Fibroblast of lung (primary cell): ENCODE data around the gene LY9. TPM values are rescaled to one million over a fixed set of nuclear protein-coding genes. Genes with fewer than 3 reads are reported as not detected.

Experiments
- DNase-seq, 2 donors: peaks; one replicate each; pipeline versions ENCODE4 v3.0.0 to v3.0.0-alpha.2; 2010; ENCODE audit warnings: low read depth in 2 of 2
- H2AFZ ChIP-seq: 2 replicates; pipeline ENCODE4 v1.5.1; 2012; ENCODE audit warnings: low read length, control low read depth, inconsistent platforms
- H3K27ac ChIP-seq: 2 replicates; pipeline ENCODE4 v1.5.1; 2011; ENCODE audit warnings: low read length, control low read depth; ENCODE audit not compliant: insufficient read depth
- H3K27me3 ChIP-seq: 2 replicates; pipeline ENCODE4 v1.5.1; 2011; ENCODE audit warnings: mild to moderate bottlenecking, low read length; ENCODE audit not compliant: control insufficient read depth, insufficient read depth
- H3K36me3 ChIP-seq: 2 replicates; pipeline ENCODE4 v1.5.1; 2011; ENCODE audit warnings: low read length; ENCODE audit not compliant: control insufficient read depth, insufficient read depth
- H3K4me1 ChIP-seq: 2 replicates; pipeline ENCODE4 v1.5.1; 2011; ENCODE audit warnings: low read length; ENCODE audit not compliant: control insufficient read depth, insufficient read depth; ENCODE audit errors: extremely low read depth
- H3K4me2 ChIP-seq: 2 replicates; pipeline ENCODE4 v1.5.1; 2011; ENCODE audit warnings: low read length, control low read depth; ENCODE audit not compliant: insufficient read depth; ENCODE audit errors: extremely low read depth
- H3K4me3 ChIP-seq, 4 experiments: fragments of 200-600 bp in 1 of 4; sonication (generic) in 1 of 4; replicated peaks in 1 of 4; 2 replicates each; pipeline ENCODE4 v1.5.1; 2011 to 2016; ENCODE audit warnings: low read length in 4 of 4, low read depth in 3 of 4, mild to moderate bottlenecking in 3 of 4, control low read depth in 2 of 4, inconsistent platforms in 1 of 4, mixed read lengths in 1 of 4; ENCODE audit not compliant: insufficient read depth in 1 of 4; ENCODE audit errors: control extremely low read depth in 1 of 4
- H3K79me2 ChIP-seq: 2 replicates; pipeline ENCODE4 v1.5.1; 2012; ENCODE audit warnings: mild to moderate bottlenecking, low read length, inconsistent platforms; ENCODE audit not compliant: control insufficient read depth, insufficient read depth
- H3K9ac ChIP-seq: 2 replicates; pipeline ENCODE4 v1.5.1; 2011; ENCODE audit warnings: mild to moderate bottlenecking, low read length, control low read depth; ENCODE audit not compliant: insufficient read depth
- H3K9me3 ChIP-seq: 2 replicates; pipeline ENCODE4 v1.5.1; 2012; ENCODE audit warnings: low read depth, low read length; ENCODE audit not compliant: control insufficient read depth, insufficient read depth
- H4K20me1 ChIP-seq: 2 replicates; pipeline ENCODE4 v1.5.1; 2011; ENCODE audit warnings: low read length; ENCODE audit not compliant: control insufficient read depth, insufficient read depth; ENCODE audit errors: extremely low read depth
- EZH2 ChIP-seq: IDR thresholded peaks from 2 replicates; pipeline ENCODE4 v1.5.1; 2012; ENCODE audit warnings: low read length, control low read depth, mild to moderate bottlenecking; ENCODE audit errors: missing control alignments
- polyA plus RNA-seq, 2 donors: library from polyadenylated mRNA; depleted of rRNA in 1 of 2; stranded (reverse) in 1 of 2; unstranded in 1 of 2; fragments of >200 nt; gene quantifications; 2 replicates each; pipeline ENCODE4 v1.2.1, GENCODE V29; 2011 to 2012; ENCODE audit warnings: missing spikeins in 1 of 2
- total RNA-seq: library from RNA; depleted of rRNA; stranded (reverse); fragments of >200 nt; gene quantifications from 2 replicates; pipeline ENCODE4 v1.2.1, GENCODE V29; 2014
- TF ChIP-seq, protein P1 (sequence below), 2 donors: IDR thresholded peaks in 1 of 2; conservative IDR thresholded peaks in 1 of 2; 1 replicate in 1 of 2; 2 replicates in 1 of 2; pipeline ENCODE4 v1.5.1; 2011 to 2012; ENCODE audit warnings: low read length in 2 of 2, control low read depth in 1 of 2, inconsistent platforms in 1 of 2, low read depth in 1 of 2, mild to moderate bottlenecking in 1 of 2

Gene LY9
- total and polyA plus RNA-seq, 2 donors (not counting 1 experiment from before 2014, with no cell fraction given) = not detected

DNA sequence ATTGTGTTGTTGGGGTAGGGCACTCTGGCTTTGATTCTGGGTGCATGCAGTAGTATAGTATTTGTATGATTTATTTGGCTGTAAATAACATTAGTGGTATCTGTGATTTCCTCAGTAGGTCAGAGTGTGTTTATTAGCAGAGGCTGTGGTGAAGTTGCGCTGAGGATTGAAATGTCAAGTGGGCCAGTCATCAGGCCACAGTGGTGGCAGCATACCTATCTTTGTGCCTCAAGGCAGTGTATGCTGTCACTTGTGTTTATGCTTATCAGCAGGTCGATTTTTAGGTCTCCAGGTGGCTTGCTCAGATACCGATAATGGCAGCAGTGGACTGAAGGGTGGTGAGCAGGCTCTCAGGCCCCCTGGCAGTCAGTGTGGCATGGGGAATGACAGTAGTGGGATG, 11.3 kb downstream of the LY9 start:
- TF ChIP-seq EZH2 = no peak
- TF ChIP-seq, protein P1, sequence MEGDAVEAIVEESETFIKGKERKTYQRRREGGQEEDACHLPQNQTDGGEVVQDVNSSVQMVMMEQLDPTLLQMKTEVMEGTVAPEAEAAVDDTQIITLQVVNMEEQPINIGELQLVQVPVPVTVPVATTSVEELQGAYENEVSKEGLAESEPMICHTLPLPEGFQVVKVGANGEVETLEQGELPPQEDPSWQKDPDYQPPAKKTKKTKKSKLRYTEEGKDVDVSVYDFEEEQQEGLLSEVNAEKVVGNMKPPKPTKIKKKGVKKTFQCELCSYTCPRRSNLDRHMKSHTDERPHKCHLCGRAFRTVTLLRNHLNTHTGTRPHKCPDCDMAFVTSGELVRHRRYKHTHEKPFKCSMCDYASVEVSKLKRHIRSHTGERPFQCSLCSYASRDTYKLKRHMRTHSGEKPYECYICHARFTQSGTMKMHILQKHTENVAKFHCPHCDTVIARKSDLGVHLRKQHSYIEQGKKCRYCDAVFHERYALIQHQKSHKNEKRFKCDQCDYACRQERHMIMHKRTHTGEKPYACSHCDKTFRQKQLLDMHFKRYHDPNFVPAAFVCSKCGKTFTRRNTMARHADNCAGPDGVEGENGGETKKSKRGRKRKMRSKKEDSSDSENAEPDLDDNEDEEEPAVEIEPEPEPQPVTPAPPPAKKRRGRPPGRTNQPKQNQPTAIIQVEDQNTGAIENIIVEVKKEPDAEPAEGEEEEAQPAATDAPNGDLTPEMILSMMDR (conservative IDR thresholded peaks at IDR 0.05 in 1 of 2, IDR thresholded peaks at IDR 0.05 in 1 of 2; ENCODE audit: low read depth in 1 of 2, low read length in 2 of 2) = no peak
- no peak for DNase-seq
- Histone ChIP-seq H3K9me3 (no peaks in the 10 kb centered on the region), H3K27me3 (no peaks in the 10 kb centered on the region), H2AFZ (no peak overlapping the region), H3K27ac (no peak overlapping the region), H3K4me1 (no peaks in the 10 kb centered on the region), H3K79me2 (no peaks in the 10 kb centered on the region), H3K36me3 (no peaks in the 10 kb centered on the region), H3K4me2 (no peak overlapping the region), H4K20me1 (no peaks in the 10 kb centered on the region), H3K4me3 (no peak overlapping the region), H3K9ac (no peak overlapping the region)

DNA sequence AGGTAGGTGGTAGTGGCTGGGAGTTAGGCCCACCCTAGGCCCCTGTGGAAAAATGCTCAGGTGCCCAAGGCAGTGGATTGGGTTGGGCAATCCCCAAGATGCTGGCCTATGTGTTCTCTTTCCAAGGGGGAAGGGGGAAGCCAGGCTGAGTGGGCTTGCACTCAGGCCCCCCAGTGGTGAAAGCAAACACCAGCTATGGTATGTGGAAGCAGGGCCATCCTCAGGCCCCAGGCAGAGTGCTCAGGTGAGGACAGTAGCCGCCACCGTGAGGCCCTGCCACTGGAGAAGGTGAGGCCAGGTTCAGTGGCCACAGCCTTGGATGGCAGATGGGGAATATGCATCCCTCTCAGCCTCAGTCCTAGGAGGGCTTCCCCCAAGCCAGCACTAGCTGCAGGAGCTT, 11.8 kb downstream of the LY9 start:
- H3K36me3 ChIP-seq = no peaks in the 10 kb centered on the region
- H2AFZ ChIP-seq = no peak overlapping the region
- H4K20me1 ChIP-seq = no peaks in the 10 kb centered on the region
- H3K4me1 ChIP-seq = no peaks in the 10 kb centered on the region
- H3K27ac ChIP-seq = no peak overlapping the region
- no peak overlapping the region for H3K9ac ChIP-seq
- no peaks in the 10 kb centered on the region for H3K27me3 ChIP-seq
- no peak overlapping the region for H3K4me2 ChIP-seq
- no peaks in the 10 kb centered on the region for H3K9me3 ChIP-seq
- DNase-seq = no peak
- H3K4me3 ChIP-seq = no peak overlapping the region
- no peak for TF ChIP-seq EZH2
- TF ChIP-seq, protein P1 (conservative IDR thresholded peaks at IDR 0.05 in 1 of 2, IDR thresholded peaks at IDR 0.05 in 1 of 2; ENCODE audit: low read depth in 1 of 2, low read length in 2 of 2) = no peak
- no peaks in the 10 kb centered on the region for H3K79me2 ChIP-seq

DNA sequence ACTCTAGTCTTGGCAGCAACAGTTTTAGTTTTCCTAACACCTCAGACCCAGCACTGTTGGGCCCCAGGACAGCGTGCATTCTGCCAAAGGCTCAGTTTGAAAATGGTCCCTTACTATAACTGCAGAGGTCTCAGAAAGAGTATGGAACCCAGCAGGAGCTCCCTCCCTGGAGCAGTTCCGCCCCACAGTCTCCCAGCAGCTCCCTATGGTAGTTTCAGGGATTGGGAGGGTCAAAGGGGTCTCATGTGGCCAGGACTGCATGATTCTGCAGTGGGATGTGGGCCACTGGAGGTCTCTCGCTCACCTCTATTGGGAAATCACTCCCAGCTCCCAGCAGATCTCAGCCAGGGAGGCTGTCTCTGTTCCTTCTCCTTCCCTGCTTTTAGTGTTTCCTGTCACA, 12.3 kb downstream of the LY9 start:
- TF ChIP-seq, protein P1 (conservative IDR thresholded peaks at IDR 0.05 in 1 of 2, IDR thresholded peaks at IDR 0.05 in 1 of 2; ENCODE audit: low read depth in 1 of 2, low read length in 2 of 2) = no peak
- TF ChIP-seq EZH2 = no peak
- H3K36me3 ChIP-seq = no peaks in the 10 kb centered on the region
- DNase-seq = no peak

More for the DNA sequence above, 12.3 kb downstream of the LY9 start:
- no peaks in the 10 kb centered on the region for H3K4me1 ChIP-seq
- no peaks in the 10 kb centered on the region for H3K27me3 ChIP-seq
- no peaks in the 10 kb centered on the region for H4K20me1 ChIP-seq
- no peak overlapping the region for H3K4me3 ChIP-seq
- no peak overlapping the region for H3K27ac ChIP-seq
- H3K9ac ChIP-seq = no peak overlapping the region
- no peaks in the 10 kb centered on the region for H3K79me2 ChIP-seq
- no peak overlapping the region for H2AFZ ChIP-seq
- no peaks in the 10 kb centered on the region for H3K9me3 ChIP-seq
- H3K4me2 ChIP-seq = no peak overlapping the region
